ENCODE measurements around the gene IQUB. TPM values are rescaled to one million over a fixed set of nuclear protein-coding genes. Genes with fewer than 3 reads are reported as not detected.

IQUB gene
- total RNA-seq, 1 donor from 2014 or later = 0.63 TPM

DNA sequence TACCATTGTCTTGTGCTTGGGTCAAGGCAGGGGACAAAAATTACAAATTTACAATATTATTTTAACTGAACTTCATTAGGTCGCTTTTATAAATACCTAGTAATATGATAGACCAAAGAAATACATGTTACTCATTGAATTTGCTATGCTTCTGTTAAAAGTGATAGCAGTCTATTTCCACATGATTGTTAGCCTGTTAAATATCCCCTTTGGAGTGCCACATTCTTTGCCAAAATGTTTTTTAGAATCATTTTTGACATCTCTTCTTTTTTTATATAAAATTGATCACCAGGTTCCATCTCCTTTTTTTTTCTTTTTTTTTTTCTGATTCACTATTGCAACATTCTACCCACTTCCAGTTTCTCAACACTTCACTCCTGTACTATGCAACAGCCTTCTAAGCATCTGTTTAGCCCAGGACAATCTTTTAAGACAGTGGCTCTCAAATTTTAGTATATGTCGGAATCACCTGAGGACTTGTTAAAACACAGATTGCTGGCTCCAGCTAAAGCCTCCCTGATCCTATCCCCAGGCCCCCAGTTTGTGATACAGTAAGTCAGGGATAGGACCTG is 39.6 kb upstream of the IQUB start:
- Histone ChIP-seq H3K27me3 (ENCODE audit: control insufficient read depth, insufficient read depth, low read length) (no peaks in the 10 kb centered on the region), H3K4me3 (ENCODE audit: low read depth, low read length) (no peak overlapping the region), H3K36me3 (ENCODE audit: control insufficient read depth, insufficient read depth, low read length) (no peaks in the 10 kb centered on the region)
- DNase-seq (ENCODE audit: low read depth) = no peak
- TF ChIP-seq, protein P1, sequence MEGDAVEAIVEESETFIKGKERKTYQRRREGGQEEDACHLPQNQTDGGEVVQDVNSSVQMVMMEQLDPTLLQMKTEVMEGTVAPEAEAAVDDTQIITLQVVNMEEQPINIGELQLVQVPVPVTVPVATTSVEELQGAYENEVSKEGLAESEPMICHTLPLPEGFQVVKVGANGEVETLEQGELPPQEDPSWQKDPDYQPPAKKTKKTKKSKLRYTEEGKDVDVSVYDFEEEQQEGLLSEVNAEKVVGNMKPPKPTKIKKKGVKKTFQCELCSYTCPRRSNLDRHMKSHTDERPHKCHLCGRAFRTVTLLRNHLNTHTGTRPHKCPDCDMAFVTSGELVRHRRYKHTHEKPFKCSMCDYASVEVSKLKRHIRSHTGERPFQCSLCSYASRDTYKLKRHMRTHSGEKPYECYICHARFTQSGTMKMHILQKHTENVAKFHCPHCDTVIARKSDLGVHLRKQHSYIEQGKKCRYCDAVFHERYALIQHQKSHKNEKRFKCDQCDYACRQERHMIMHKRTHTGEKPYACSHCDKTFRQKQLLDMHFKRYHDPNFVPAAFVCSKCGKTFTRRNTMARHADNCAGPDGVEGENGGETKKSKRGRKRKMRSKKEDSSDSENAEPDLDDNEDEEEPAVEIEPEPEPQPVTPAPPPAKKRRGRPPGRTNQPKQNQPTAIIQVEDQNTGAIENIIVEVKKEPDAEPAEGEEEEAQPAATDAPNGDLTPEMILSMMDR (IDR thresholded peaks at IDR 0.05; ENCODE audit: insufficient read depth, low read length, poor library complexity, severe bottlenecking) = no peak

DNA sequence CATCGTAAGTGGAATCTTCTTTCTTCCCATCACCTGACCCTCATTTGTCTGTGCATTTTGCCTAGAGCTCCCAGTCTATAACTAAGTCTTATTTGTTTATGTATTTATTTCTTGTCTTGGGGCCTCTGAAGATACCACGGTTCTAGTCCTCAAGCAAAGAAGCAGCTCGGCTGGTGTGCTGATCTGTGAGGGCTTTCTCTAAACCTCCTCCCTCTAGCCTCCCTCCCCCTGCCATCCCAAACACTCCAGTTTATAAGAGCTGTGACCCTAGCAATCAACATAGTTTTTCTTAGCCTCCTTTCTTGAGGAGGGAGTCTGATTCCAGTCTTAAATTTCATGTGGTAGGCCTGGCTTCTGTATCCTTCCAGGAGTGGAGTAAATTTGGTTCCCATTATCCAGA is 38.9 kb upstream of the IQUB start:
- H3K36me3 ChIP-seq (ENCODE audit: control insufficient read depth, insufficient read depth, low read length) = no peaks in the 10 kb centered on the region
- no peak for DNase-seq (ENCODE audit: low read depth)
- TF ChIP-seq, protein P1 (IDR thresholded peaks at IDR 0.05; ENCODE audit: insufficient read depth, low read length, poor library complexity, severe bottlenecking) = no peak
- H3K27me3 ChIP-seq (ENCODE audit: control insufficient read depth, insufficient read depth, low read length) = no peaks in the 10 kb centered on the region
- no peak overlapping the region for H3K4me3 ChIP-seq (ENCODE audit: low read depth, low read length)

- DNase-seq (ENCODE audit: low read depth) = no peak
Measured at GRCh38 chr7:123571684-123572083, 37.3 kb upstream of the IQUB start.

DNA sequence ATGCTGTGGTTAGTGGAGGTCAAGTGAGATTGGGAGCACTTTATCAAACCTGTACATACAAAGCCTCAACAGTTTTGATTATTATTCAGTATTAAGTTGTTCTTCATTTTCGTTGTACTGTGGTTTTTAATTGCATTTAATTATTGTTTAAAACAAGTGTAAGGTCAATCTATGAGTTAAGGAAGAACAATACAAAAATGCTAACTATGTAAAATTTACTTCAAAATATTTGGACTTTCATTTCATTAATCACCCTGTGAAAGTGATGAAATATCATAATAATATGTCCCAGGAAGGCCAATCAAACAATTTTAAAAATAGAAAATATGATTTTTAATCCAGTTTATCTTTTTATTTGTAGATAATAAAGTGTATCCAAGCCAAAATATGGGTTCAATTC is 36.8 kb upstream of the IQUB start:
- no peaks in the 10 kb centered on the region for H3K27me3 ChIP-seq (ENCODE audit: control insufficient read depth, insufficient read depth, low read length)
- no peaks in the 10 kb centered on the region for H3K36me3 ChIP-seq (ENCODE audit: control insufficient read depth, insufficient read depth, low read length)
- no peak overlapping the region for H3K4me3 ChIP-seq (ENCODE audit: low read depth, low read length)
- DNase-seq (ENCODE audit: low read depth) = no peak
- TF ChIP-seq, protein P1 (IDR thresholded peaks at IDR 0.05; ENCODE audit: insufficient read depth, low read length, poor library complexity, severe bottlenecking) = no peak

More at GRCh38 chr7:123571684-123572083, 37.3 kb upstream of the IQUB start:
- H3K36me3 ChIP-seq (ENCODE audit: control insufficient read depth, insufficient read depth, low read length) = no peaks in the 10 kb centered on the region
- H3K27me3 ChIP-seq (ENCODE audit: control insufficient read depth, insufficient read depth, low read length) = no peaks in the 10 kb centered on the region
- no peak overlapping the region for H3K4me3 ChIP-seq (ENCODE audit: low read depth, low read length)
- TF ChIP-seq, protein P1 (IDR thresholded peaks at IDR 0.05; ENCODE audit: insufficient read depth, low read length, poor library complexity, severe bottlenecking) = no peak

GRCh38 chr7:123570390-123571182 is 36.2 kb upstream of the IQUB start:
- TF ChIP-seq, protein P1 (IDR thresholded peaks at IDR 0.05; ENCODE audit: insufficient read depth, low read length, poor library complexity, severe bottlenecking) = no peak
- no peak for DNase-seq (ENCODE audit: low read depth)
- H3K36me3 ChIP-seq (ENCODE audit: control insufficient read depth, insufficient read depth, low read length) = no peaks in the 10 kb centered on the region
- H3K27me3 ChIP-seq (ENCODE audit: control insufficient read depth, insufficient read depth, low read length) = no peaks in the 10 kb centered on the region
- no peak overlapping the region for H3K4me3 ChIP-seq (ENCODE audit: low read depth, low read length)
